ENCODE measurements around the gene WDFY1. TPM values are rescaled to one million over a fixed set of nuclear protein-coding genes. Genes with fewer than 3 reads are reported as not detected.
A peak's percentile ranks its signal among the peaks of the same experiment; 100 is the strongest.

Gene WDFY1
- total and polyA plus RNA-seq, 12 donors = 7.8 to 45.2 (median 32.5) TPM

GRCh38 chr2:223945755-223946154 lies 620 bp upstream of the WDFY1 start:
- no peak for DNase-seq
- Histone ChIP-seq H3K36me3 (replicated peaks in 1 of 2) (no peaks in the 10 kb centered on the region), H3K27ac (no peak overlapping the region), H3K9me3 (replicated peaks in 1 of 3) (no peaks in the 10 kb centered on the region), H3K27me3 (no peaks in the 10 kb centered on the region), H3K4me1 (replicated peaks in 1 of 2) (peaks cover 11 to 29% of the 10 kb centered on the region in 2 donors), H3K4me3 (peak overlapping the region in 1 of 4 donors; percentile 68)
- intact Hi-C loops (cut with DNase I) = no loop called here
- 42 to 58% (median 47%) methylated on average over 4 of the region's 4 CpGs for WGBS, 4 donors
- TF ChIP-seq CTCF (IDR thresholded peaks at IDR 0.05) (no peak), POLR2A (IDR thresholded peaks at IDR 0.05) (no peak)

GRCh38 chr2:223944166-223944702 lies 901 bp downstream of the WDFY1 start:
- 0 to 1% (median 1%) methylated on average over 21 to 46 of the region's 46 CpGs for WGBS, 4 donors
- H3K36me3 ChIP-seq (replicated peaks in 1 of 2) = no peaks in the 10 kb centered on the region

GRCh38 chr2:223943561-223944008 lies 1.6 kb downstream of the WDFY1 start:
- H3K27me3 ChIP-seq = no peaks in the 10 kb centered on the region
- peaks cover 11 to 29% of the 10 kb centered on the region in 2 donors for H3K4me1 ChIP-seq (replicated peaks in 1 of 2)
- intact Hi-C loops (cut with DNase I) = no loop called here
- 27 to 34% (median 32%) methylated on average over 7 of the region's 7 CpGs for WGBS, 4 donors
- peak overlapping the region in 1 of 4 donors; percentile 68 for H3K4me3 ChIP-seq
- H3K36me3 ChIP-seq (replicated peaks in 1 of 2) = no peaks in the 10 kb centered on the region
- peak in 2 of 7 donors; percentile 12 to 19 for DNase-seq
- peak overlapping the region in 3 of 5 donors; percentile 85 to 91 (median 91) for H3K27ac ChIP-seq
- no peak for TF ChIP-seq POLR2A (IDR thresholded peaks at IDR 0.05)
- no peaks in the 10 kb centered on the region for H3K9me3 ChIP-seq (replicated peaks in 1 of 3)

More at GRCh38 chr2:223944166-223944702, 901 bp downstream of the WDFY1 start:
- Histone ChIP-seq H3K27ac (peak overlapping the region; percentile 37 to 91 (median 85)), H3K9me3 (replicated peaks in 1 of 3) (no peaks in the 10 kb centered on the region), H3K4me1 (replicated peaks in 1 of 2) (peaks cover 11 to 29% of the 10 kb centered on the region in 2 donors), H3K27me3 (no peaks in the 10 kb centered on the region), H3K4me3 (peak overlapping the region; percentile 51 to 94 (median 80))
- DNase-seq = peak in 6 of 7 donors; percentile 41 to 62 (median 49)
- TF ChIP-seq POLR2A (IDR thresholded peaks at IDR 0.05) = no peak
- TF ChIP-seq CTCF (IDR thresholded peaks at IDR 0.05) = no peak
- intact Hi-C loops (cut with DNase I) = no loop called here

GRCh38 chr2:223943135-223943534 lies 2.0 kb downstream of the WDFY1 start:
- intact Hi-C loops (cut with DNase I) = no loop called here
- peaks cover 11 to 32% of the 10 kb centered on the region in 2 donors for H3K4me1 ChIP-seq (replicated peaks in 1 of 2)

More at GRCh38 chr2:223943135-223943534, 2.0 kb downstream of the WDFY1 start:
- no peaks in the 10 kb centered on the region for H3K27me3 ChIP-seq
- H3K27ac ChIP-seq = peak overlapping the region in 1 of 5 donors; percentile 85
- no peaks in the 10 kb centered on the region for H3K36me3 ChIP-seq (replicated peaks in 1 of 2)
- TF ChIP-seq POLR2A (IDR thresholded peaks at IDR 0.05) (no peak), CTCF (IDR thresholded peaks at IDR 0.05) (no peak)
- no peaks in the 10 kb centered on the region for H3K9me3 ChIP-seq (replicated peaks in 1 of 3)
- DNase-seq = no peak
- WGBS, 4 donors = 79 to 92% (median 85%) methylated on average over 1 of the region's 1 CpG
- H3K4me3 ChIP-seq = peak overlapping the region in 1 of 4 donors; percentile 68

All from adrenal gland (tissue), 12 donors.